Fibroblast of peridontal ligament (primary cell): ENCODE results near the gene FBH1.
"Not testable (repeated sequence)": the region's sequence is repeated elsewhere in the genome, so short reads cannot be mapped to it uniquely, and the experiment has no call there.

Source experiments
- DNase-seq: peaks from one replicate; pipeline ENCODE4 v3.0.0-alpha.2; 2010; ENCODE audit errors: extremely low read depth

The FBH1 gene

DNA sequence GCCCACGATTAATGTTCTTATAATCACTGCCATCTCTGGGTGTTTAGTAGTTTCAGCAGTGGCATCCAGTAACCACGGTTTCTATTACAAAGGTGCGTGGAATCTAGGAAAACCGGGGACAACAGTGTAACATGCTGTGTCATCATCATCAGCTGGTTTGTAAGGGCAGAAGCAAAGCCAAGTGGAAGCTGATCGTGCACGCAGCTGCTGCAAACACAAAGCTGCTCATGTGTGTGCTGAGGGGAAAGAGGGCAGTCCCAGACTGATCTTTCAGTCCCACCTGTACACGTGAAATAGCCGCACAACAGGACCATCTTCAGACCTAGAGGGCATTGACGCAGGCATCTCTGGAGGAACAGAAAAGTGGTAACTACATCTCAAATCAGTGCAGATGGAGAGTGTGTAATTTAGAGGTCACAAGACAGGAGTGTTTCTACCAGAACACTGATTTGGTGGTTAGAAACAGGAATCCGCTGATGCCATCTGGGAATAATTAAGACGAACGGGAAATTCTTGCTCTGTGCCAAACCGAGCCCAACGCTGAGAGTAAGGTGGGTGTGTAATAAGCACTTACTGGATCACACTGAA lies 13.8 kb upstream of the FBH1 start:
- peak; percentile 97 for DNase-seq

DNA sequence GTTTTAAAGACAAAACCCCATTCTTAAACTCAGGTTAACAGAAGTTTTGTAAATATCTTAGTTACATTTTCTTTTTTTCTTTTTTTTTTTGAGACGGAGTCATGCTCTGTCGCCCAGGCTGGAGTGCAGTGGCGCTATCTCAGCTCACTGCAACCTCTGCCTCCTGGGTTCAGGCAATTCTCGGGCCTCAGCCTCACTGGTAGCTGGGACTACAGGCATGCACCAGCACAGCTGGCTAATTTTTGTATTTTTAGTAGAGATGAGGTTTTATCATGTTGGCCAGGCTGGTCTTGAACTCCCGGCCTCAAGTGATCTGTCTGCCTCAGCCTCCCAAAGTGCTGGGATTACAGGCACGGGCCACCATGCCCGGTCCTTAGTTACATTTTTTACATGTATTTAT lies 13.0 kb upstream of the FBH1 start:
- not testable (repeated sequence) for DNase-seq

DNA sequence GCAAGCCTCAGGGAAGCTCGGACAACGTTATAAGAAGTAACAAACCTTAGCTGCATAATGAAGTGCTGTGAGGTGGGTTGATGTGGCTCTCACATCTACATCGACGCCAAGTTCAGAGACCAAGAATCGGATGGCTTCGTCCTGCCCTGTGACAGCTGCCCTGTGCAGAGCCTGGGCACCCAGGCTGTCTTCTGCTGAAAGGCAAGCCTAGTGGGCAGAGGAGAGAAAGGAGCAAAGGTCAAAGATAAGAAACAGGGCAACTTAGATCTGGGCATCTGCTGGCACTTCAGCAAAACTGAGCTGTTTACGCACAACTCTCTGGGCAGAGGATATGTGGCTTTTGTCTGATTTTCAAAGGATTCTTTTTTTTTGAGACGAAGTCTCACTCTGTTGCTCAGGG lies 7.1 kb upstream of the FBH1 start:
- no peak for DNase-seq

DNA sequence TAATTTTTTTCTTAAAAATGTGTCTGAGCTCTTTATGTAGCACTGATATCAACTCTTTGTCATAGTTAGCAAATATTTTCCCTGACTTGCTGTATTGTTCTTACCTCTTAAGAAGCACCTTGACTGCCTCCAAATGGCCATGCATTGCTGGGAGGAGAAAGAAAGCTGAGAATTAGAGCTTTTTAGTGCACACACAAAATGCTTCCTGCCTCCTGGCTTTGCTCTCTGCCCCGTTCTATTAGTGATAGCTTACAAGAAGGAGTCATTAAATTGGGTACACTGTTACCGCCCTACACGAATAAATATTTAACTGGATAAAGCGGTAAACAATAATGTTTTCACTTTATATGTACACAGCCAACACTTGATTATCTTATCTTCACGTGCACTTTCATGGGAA lies 4.4 kb upstream of the FBH1 start:
- no peak for DNase-seq

DNA sequence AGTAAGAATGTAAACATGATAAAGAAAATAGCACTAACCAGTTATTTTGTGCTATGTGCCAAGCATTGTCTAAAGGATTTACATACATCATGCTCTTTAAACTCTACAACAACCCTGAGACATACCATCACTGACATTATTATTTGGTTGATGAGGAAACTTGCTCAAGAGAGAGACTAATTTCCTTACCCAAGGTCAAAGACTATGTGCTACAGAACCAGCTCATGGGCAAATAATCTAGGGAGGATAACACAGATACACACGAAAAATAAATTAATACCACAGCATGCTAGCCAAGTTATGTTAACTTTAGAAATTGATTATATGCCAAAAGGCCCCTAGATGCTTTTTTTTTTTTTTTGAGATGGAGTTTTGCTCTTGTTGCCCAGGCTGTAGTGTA lies 3.0 kb upstream of the FBH1 start:
- peak; percentile 14 for DNase-seq

DNA sequence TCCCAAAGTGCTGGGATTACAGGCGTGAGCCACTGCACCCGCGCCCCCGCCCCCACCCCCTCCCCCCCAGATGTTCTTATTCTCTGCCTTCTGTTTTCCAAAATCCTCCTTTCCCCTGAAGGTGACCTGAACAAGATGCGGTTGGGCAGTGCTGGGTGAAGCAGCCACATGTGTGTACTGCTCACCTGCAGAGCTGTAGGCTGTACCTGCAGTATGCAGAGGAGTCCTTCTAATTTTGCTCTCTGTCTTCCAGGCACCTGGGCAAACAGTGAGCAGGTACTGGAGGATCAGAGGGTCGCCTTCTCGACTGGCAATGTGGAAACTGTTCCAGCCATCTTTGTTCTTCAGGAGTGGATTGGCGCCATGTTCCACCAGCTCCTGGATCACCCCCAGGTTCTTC lies 2.4 kb upstream of the FBH1 start:
- no peak for DNase-seq

DNA sequence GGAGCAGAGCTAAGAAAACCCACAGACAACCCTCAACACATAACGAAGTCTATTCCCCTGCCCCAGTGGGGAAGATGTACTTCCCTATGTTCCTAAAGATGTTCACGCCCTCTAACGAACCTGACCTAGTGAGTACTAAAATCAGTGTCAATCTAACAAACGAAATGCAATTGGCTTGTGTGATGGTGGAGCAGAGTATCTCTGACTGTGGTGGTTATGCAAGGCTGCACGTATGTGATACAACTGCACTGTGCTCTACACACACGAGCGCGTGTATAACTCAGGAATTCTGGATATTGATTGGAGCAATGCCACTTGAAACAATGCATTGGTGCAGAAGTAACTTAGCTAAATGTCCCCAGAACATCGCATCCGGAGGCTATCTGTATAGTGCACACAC lies 1.7 kb upstream of the FBH1 start:
- DNase-seq, result peak; percentile 57

DNA sequence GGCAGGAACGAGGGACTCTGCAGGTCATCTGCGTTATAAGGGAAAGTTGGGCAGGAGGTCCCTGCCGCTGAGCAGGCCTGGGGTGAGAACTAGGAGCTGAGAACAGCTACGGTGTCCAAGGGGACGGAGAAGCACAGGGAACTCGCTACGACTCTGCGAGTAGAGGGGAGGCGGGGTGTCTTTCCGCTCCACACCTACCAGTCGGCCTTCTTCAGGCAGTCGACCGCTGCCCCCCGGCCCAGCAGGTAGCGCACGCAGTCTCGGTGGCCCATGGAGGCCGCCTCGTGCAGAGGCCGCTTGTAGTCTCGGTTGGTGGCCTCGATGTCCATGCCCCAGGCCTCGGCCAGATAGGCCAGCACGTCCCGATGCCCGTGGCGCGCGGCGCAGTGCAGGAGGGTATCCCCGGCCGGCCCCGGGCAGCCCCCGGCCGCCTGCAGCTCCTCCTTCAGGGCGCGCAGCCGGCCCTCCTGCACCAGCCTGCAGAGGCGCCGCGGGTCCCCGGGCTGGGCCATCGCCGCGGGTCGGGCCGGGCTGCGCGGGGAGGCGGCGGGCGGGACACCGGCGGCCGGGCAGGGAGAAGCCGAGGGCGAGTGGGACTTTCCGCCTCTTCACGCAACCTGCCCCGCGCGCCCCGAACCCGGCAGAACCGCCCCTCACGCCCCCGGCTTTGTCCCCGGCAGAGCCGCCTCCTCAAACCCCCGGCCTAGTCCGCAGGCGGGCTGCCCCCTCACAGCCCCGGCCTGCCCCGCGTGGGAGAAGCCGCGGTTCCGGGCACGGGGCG lies 1.0 kb upstream of the FBH1 start:
- no peak for DNase-seq

DNA sequence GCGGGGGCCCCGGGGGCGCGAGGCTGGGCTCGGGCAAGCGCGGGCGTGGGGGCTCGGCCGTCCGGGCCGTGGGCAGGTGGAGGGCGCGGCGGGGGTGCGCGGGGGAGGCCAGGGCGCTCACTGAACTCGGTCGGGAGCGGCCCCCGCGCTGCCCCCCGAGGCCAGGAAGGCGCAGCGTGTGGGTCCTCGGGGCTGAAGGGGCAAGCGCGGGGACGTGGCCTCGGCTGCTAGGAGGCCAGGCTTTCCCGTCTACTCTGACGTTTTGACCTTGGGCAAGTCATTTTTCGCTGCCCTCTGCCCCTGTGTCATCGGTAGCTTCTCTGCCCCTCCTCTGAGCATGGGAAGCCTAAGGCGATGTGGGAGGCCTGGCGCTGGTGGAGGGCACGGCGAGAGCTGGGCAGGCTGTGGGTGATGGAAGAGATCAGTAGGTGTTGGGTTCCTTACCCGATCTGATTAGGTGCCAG lies 441 bp downstream of the FBH1 start:
- DNase-seq, result peak; percentile 18

DNA sequence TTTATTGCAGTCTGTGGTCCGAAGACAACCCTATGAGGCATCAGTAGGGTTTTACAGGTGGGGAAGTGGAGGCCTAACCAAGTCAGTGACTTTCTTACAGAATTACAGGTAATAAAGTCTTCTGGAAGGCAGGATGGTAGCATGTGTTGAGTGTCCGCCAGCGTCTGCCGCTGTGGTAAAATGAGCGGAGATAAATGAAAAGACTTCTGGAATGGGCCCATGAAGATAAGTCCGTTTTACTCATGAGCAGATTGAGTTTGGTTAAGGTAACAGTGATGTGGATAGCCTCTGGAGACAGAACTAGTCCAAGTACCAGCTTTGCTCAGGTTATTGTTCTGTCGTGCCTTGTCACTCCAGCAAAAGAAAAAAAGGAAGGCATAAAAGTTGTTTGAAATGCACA lies 966 bp downstream of the FBH1 start:
- DNase-seq, result peak; percentile 7

DNA sequence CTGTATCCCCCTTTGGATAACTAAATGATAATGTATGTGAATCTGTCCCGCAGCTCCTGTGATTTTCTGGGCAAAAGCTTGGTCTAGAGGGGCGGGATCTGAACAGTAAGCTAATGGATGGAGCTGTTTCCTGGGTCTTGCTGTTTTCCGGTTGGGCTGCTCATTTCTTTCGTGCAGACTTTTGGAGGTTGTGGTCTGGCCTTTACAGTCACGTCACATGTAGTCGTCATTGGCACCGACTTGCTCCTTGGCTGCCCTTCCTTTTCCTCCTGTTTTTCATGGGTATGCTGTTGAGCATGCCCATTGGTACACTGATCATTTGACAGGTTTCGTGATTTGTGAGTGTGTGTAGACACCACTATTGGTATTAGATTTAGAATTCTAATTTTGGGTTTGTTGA lies 2.0 kb downstream of the FBH1 start:
- peak; percentile 22 for DNase-seq

DNA sequence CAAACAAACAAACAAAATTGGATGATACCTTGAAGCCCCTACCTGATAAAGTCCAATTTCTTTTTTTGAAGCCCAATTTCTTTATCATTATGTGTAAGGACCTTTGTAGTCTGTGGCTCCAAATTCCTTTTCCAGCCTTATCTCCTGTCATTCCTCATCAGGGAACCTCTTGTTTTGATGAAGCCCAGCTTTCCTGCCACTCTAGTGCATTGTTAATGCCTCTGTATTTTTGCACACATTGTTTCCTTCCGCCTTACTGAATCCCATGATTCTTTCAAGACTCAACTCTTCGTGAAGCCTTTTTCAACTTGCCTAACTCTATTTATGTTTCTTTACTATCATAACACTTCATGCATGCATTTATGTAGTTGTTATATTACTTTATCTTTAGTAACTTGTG lies 3.3 kb downstream of the FBH1 start:
- DNase-seq, result no peak

DNA sequence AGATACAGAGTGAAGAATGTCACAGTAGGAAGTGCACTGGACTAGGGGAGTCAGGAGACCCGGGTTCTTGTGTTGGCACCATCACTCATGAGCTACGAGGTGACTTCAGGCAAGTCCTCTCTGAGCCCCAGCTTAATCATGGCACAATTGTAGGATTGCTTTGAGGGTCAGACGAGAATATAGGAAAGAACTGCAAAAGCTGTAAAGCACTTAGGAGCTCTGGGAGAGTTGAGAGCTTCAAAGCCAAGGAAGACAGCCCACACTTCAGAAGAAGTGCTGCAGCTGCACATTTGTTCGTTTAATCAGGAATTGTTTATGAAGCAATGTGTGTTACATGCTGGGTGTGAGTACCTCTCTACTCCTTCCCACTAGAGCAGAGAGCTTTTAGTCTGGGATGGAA lies 4.4 kb downstream of the FBH1 start:
- no peak for DNase-seq

DNA sequence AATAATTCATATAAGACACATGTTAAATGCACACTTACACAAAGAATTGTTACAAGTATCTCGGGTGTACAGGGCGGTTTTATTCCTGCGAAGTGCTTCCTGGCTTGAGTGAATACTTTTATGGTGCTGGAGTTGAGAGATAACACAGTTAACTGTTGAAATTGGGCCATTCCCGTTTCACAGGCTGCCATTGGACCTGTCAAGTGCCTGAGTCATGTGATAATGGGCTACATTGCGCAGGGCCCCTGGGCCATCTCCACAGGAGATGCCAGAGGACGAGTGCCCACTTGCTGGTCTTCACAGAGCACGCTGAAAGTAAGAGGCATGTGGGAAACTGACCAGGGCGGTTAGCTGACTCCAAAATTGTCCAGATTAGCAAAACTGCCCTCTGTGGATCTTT lies 4.8 kb downstream of the FBH1 start:
- DNase-seq, result no peak

DNA sequence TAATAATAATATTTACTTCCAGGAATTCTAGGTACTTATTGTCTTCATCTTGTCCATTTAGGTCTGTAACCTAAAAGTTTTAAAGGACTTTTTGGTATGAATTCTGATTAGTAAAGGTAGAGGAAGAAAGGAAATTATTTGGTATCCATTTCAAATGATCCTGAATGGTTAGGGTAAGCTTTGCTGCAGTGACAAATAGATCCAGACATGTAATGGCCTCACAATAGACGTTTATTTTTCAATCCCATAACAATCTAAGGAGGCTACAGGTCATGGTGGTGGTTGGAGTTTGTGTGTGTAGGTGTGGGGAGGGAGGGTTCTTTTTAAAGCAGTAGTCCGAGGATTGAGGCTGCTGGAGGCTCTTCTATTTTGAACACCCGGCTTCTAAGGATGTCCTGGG lies 5.3 kb downstream of the FBH1 start:
- no peak for DNase-seq

DNA sequence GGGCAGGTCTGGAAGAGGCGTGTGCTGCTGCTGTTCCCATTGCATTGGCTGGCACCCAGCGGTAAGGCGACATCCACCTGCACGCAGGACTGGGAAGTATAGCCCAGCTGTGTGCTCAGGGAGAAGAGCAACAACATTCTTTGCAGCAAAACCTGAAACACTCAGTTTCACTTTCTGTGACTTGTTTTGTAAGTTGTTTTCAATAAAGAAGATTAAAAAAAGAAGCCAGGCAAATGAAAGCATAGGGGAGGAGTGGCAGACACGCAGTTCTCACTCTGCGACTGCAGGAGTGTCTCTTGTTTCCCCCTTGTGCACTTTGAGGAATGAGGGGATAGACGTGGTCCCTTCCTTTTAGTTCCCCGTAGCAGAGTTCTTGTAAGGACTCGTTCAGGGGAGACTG lies 5.8 kb downstream of the FBH1 start:
- no peak for DNase-seq

DNA sequence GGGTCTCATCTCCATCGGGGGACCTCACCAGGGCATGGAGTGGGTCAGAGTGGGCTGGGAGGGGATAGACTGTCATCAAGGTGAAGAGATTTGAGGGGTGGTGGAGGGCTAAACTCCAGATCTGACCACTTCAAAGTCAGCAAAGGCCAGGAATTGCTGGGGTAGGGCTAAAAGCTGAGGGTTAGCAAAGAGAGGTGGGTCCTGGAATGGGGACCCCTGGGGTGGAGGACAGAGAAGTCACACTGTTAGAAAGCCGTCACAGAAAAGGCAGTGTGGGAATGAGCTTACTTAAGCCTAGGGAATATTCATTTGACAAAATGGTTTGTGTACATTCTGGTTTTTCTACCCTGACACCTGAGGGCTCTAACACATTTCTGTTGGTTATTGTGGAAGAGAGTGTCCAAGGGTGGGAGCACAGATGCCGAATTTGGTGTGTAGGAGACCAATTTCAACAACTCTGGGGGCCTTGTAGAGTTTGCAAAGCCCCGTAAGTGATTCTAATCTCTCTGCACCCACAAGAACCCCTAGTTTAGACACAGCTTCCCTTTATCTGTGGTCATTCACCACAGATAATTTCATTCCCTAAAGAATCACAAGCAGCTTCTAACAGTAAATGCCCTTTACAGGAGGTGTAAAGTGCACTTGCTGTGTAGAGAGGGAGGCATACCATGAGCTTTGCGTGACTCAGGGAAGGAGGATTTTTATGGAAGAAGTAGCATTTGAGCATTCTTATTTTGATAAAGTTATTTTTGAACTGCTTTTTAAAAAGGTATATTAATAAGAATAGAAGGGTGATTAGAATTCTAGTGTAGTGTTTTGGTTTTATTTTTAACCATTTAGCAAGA lies 6.4 kb downstream of the FBH1 start:
- DNase-seq, result no peak

DNA sequence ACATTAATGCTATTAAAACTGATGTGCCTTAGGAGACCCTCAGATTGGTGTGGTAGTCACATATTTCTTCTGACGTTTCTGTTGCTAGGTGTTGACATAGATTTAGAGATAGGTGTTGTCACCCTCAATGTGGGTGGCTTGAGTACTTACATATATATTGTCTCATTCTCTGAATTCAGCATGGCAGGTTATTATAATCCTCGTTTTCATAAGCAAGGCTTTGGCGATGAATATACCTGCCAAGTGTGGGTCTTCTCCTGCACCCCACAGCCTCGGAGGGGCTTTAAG lies 7.0 kb downstream of the FBH1 start:
- DNase-seq, result no peak

DNA sequence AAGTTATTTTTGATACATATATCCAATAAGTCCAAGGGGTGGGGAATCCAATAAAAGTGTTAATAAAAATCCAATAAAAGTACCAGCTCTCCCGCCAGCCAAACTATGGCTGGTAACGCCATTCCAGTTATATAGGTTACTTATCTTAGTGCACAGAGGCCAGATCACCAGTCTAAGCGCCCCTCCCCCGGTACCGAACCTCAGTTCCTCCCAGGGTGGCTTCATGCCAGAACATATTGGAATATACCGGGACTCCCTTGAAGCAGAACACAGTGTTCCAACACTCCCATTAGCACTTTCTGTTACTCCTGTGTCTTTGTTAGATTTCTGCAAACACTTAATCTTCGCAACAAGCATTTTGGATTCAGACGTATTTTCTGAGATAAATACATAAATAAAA lies 7.5 kb downstream of the FBH1 start:
- no peak for DNase-seq

DNA sequence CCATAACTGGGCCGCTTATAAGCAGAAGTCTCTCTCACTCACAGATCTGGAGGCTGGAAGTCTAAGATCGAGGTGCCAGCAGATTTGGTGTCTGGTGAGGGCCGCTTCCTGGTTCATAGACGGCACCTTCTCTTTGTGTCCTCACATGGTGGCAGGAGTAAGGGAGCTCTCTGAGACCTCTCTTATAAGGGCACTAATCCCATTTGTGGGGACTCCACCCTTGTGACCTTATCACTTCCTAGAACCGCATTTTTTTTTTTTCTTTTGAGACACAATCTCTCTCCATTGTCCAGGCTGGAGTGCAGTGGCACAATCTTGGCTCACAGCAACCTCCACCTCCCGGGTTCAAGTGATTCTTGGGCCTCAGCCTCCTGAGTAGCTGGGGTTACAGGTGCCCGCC lies 8.1 kb downstream of the FBH1 start:
- no peak for DNase-seq

DNA sequence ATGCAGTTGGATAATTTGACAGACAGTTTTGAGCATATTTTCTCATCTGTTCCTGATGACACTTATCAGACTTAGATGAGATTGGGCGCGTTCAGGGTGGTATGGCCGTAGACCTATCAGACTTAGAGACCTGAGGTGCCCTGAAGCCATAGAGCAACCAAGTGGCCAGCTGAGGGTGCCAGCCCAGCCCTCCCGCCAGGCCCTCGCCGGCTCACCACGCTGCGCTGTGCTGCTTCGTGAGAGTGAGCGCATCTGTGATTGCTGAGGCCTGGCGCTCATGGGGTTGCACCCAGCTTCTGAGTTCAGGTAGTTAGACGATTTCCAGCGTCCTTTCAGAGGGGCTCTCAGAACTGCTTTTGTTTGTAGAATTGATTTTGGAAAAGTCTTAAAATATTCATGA lies 10.2 kb downstream of the FBH1 start:
- no peak for DNase-seq

DNA sequence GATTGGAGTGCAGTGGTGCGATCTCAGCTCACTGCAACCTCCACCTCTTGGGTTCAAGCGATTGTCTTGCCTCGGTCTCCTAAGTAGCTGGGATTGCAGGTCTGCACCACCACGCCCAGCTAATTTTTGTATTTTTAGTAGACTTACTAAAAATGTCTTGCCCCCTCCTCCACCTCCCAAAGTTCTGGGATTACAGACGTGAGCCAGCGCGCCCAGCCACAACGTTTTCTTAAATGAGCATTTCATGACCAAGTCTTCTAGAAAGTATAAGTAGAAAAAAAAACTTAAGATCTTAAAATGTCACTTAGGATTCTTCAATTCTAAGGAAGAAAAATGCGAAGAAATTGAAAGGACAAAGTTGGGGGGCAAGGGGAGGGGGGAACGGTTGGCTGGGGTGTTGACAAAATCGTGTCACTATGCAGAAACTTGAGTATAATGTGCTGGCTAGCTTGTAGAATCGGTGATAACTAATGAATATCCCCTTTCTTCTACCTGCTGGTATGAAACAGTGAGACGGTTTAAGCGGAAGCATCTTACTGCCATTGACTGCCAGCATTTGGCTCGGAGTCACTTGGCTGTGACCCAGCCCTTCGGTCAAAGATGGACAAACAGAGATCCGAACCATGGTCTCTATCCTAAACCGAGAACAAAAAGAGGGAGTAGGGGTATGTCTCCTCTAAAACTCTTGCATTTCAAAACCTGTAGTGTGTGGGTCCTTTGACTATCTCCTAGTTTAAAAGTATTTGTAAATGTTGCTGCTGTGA lies 12.7 kb downstream of the FBH1 start:
- DNase-seq, result no peak
